Sigmoid colon (tissue), 4 donors: Measurements from ENCODE around the gene OR6Y1.

Experiments
- CTCF ChIP-seq, 4 experiments: fragments of 450-650 bp in 3 of 4; fragments of 200-600 bp in 1 of 4; IDR thresholded peaks; one replicate each; pipeline ENCODE4 v1.5.1; 2016 to 2019; ENCODE audit warnings: antibody characterized with exemption in 4 of 4, mild to moderate bottlenecking in 3 of 4, moderate library complexity in 2 of 4
- POLR2A ChIP-seq, 2 donors: fragments of 450-650 bp; IDR thresholded peaks; one replicate each; pipeline ENCODE4 v1.6.1; 2016; ENCODE audit warnings: antibody characterized with exemption in 2 of 2, mild to moderate bottlenecking in 2 of 2, moderate library complexity in 2 of 2
- POLR2AphosphoS5 ChIP-seq, 4 donors: sonication (generic); formaldehyde crosslinking; IDR thresholded peaks; one replicate each; pipeline ENCODE4 v1.6.1; 2017; ENCODE audit warnings: antibody characterized with exemption in 4 of 4

- no peak for TF ChIP-seq POLR2A (IDR thresholded peaks at IDR 0.05)
- no peak for TF ChIP-seq CTCF (IDR thresholded peaks at IDR 0.05)
- no peak for TF ChIP-seq POLR2AphosphoS5 (IDR thresholded peaks at IDR 0.05)
Observed at GRCh38 chr1:158564608-158565007, 10.4 kb upstream of the OR6Y1 start.
